ENCODE results near the gene TRAPPC10. TPM values are rescaled to one million over a fixed set of nuclear protein-coding genes. Genes with fewer than 3 reads are reported as not detected.

The TRAPPC10 gene
- total RNA-seq, 4 donors from 2014 or later = 38.6 to 77.8 (median 55.3) TPM

- 65 to 79% methylated on average over 4 of the region's 4 CpGs for WGBS, 2 donors
- TF ChIP-seq POLR2A (IDR thresholded peaks at IDR 0.05) (no peak), CTCF (IDR thresholded peaks at IDR 0.05) (no peak)
- Histone ChIP-seq H3K4me1 (peaks cover 0 to 24% of the 10 kb centered on the region in 2 donors), H3K27ac (peak overlapping the region in 1 of 3 donors; percentile 39), H3K36me3 (no peaks in the 10 kb centered on the region), H3K9me3 (no peaks in the 10 kb centered on the region), H3K27me3 (no peaks in the 10 kb centered on the region), H3K4me3 (replicated peaks in 1 of 3) (no peak overlapping the region)
- intact Hi-C loops (cut with DNase I) = no loop called here
- DNase-seq = peak in 1 of 2 donors; percentile 38
These were observed 8.4 kb downstream of the TRAPPC10 start for GRCh38 chr21:44020551-44020950.

DNA sequence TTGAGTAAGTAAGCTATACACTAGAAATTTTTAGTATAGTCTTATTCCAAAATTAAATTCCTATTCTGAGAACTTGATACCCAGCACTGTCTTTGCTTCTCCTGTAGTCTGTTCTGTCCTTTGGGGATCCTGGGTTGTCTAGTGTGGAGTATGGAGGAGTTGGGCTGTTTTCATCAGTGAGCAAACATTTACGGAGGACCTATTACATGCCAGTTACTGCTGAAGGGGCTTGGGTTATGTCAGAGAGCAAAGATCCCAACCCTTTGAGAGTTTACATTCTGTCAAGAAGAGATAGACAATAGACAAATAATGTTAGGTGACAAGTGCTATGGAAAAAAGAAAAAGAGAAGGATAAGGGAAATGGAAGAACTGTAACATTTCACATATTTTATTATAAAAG lies 9.0 kb downstream of the TRAPPC10 start:
- TF ChIP-seq POLR2A (IDR thresholded peaks at IDR 0.05) (no peak), CTCF (IDR thresholded peaks at IDR 0.05) (no peak)
- H3K27me3 ChIP-seq = no peaks in the 10 kb centered on the region
- no peaks in the 10 kb centered on the region for H3K36me3 ChIP-seq
- H3K9me3 ChIP-seq = no peaks in the 10 kb centered on the region
- no peak for DNase-seq
- no peak overlapping the region for H3K27ac ChIP-seq
- intact Hi-C loops (cut with DNase I) = no loop called here
- WGBS, 2 donors = 79 to 88% methylated on average over 1 of the region's 1 CpG
- peaks cover 3 to 29% of the 10 kb centered on the region in 2 donors for H3K4me1 ChIP-seq
- no peak overlapping the region for H3K4me3 ChIP-seq (replicated peaks in 1 of 3)

DNA sequence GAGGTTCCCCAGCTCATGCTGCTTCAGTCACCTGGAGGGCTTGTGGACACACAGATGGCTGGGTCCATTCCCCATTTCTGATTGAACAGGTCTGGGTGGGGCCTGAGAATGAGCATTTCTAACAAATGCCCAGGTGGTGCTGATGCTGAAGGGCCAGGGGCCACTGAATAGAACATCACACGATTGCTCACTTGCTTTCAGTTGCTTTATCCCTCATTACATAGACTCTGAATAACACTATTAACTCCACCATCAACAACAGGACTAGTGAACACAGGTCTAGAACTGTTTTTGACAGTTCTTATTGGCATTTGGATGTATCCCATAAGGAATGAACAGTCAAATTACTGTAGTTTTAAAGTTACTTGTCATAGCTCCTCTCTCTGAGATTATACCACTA lies 12.1 kb downstream of the TRAPPC10 start:
- TF ChIP-seq CTCF (IDR thresholded peaks at IDR 0.05) (no peak), POLR2A (IDR thresholded peaks at IDR 0.05) (no peak)
- whole genome bisulfite sequencing, 2 donors = 75 to 85% methylated on average over 1 of the region's 1 CpG
- Histone ChIP-seq H3K36me3 (no peaks in the 10 kb centered on the region), H3K27ac (no peak overlapping the region), H3K4me3 (replicated peaks in 1 of 3) (no peak overlapping the region), H3K4me1 (peaks cover 8 to 32% of the 10 kb centered on the region in 2 donors), H3K27me3 (no peaks in the 10 kb centered on the region), H3K9me3 (no peaks in the 10 kb centered on the region)
- intact Hi-C loops (cut with DNase I) = no loop called here
- DNase-seq = no peak

DNA sequence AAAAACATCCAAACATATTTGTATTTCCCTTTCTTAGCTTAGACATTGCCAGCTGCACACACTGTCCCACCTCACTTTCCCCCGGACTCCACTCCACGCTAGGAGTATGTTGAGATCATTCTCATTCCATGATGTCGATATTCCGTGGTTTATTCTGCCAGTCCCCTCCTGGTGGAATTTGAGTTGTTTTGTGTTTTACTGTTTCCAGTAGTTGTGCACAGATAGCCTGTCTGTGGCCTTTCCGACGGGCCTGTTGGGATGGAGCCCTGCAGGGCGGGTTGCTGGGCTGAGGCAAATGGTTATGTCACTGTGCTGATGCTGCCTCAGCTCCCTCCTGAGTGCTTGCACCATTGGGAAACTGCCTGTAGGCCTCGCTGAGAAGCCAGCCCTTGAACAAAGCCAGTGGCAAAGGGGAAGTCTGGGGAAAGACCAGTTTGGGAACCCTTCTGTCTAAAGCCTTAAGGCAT lies 12.8 kb downstream of the TRAPPC10 start:
- Histone ChIP-seq H3K4me1 (peaks cover 8 to 32% of the 10 kb centered on the region in 2 donors), H3K4me3 (replicated peaks in 1 of 3) (no peak overlapping the region), H3K27me3 (no peaks in the 10 kb centered on the region), H3K36me3 (no peaks in the 10 kb centered on the region), H3K9me3 (no peaks in the 10 kb centered on the region), H3K27ac (peak overlapping the region in 2 of 3 donors; percentile 8 to 25)
- peak; percentile 23 to 26 for DNase-seq
- WGBS, 2 donors = 61 to 76% methylated on average over 8 of the region's 8 CpGs
- intact Hi-C loops (cut with DNase I) = no loop called here
- TF ChIP-seq CTCF (IDR thresholded peaks at IDR 0.05) (no peak), POLR2A (IDR thresholded peaks at IDR 0.05) (no peak)

GRCh38 chr21:44027607-44028286 lies 15.6 kb downstream of the TRAPPC10 start:
- Histone ChIP-seq H3K27me3 (no peaks in the 10 kb centered on the region), H3K27ac (no peak overlapping the region), H3K4me3 (replicated peaks in 1 of 3) (no peak overlapping the region), H3K4me1 (peaks cover 8 to 23% of the 10 kb centered on the region in 2 donors), H3K9me3 (no peaks in the 10 kb centered on the region), H3K36me3 (peaks cover 3 to 4% of the 10 kb centered on the region in 2 donors)
- no peak for TF ChIP-seq CTCF (IDR thresholded peaks at IDR 0.05)
- TF ChIP-seq POLR2A (IDR thresholded peaks at IDR 0.05) = no peak
- no peak for DNase-seq
- 95 to 97% methylated on average over 8 of the region's 8 CpGs for WGBS, 2 donors
- intact Hi-C loops (cut with DNase I) = no loop called here

All from thyroid gland (tissue), 4 donors.